ENCODE data around the gene TFF2.

GRCh38 chr21:42373196-42373907, 22.6 kb upstream of the TFF2 start:
- TF ChIP-seq FOXM1 (IDR thresholded peaks at IDR 0.05; ENCODE audit: low read depth): no peak
- TF ChIP-seq CTCF (IDR thresholded peaks at IDR 0.05): no peak
- no peak for TF ChIP-seq USF1 (IDR thresholded peaks at IDR 0.05; ENCODE audit: borderline replicate concordance, low read depth)

Measured in SK-N-SH (cell line).